OCI-LY1 (cell line): ENCODE measurements around the gene SNRK.

Experiments used
- H2AFZ ChIP-seq: fragments of 200-600 bp; sonication (generic), shearing (Covaris generic); 2 replicates; pipeline ENCODE4 v1.6.0; 2014; ENCODE audit warnings: antibody characterized with exemption, mild to moderate bottlenecking, low read length
- H3F3A ChIP-seq: fragments of 200-600 bp; sonication (generic), shearing (Covaris generic); 2 replicates; pipeline ENCODE4 v1.6.0; 2014; ENCODE audit warnings: mild to moderate bottlenecking, antibody characterized with exemption, low read length, moderate library complexity; ENCODE audit not compliant: insufficient read depth
- H3K27ac ChIP-seq: fragments of 200-600 bp; sonication (generic); 2 replicates; pipeline ENCODE4 v1.5.1; 2014; ENCODE audit warnings: low read length, mixed run types, mild to moderate bottlenecking, low read depth; ENCODE audit not compliant: poor library complexity, severe bottlenecking
- H3K27me3 ChIP-seq: fragments of 200-600 bp; sonication (generic); 2 replicates; pipeline ENCODE4 v1.6.0; 2014; ENCODE audit warnings: antibody characterized with exemption, mild to moderate bottlenecking, low read length, moderate library complexity; ENCODE audit not compliant: insufficient read depth
- H3K36me3 ChIP-seq: fragments of 200-600 bp; sonication (generic); 2 replicates; pipeline ENCODE4 v1.6.1; 2014; ENCODE audit warnings: mild to moderate bottlenecking, antibody characterized with exemption, low read length, moderate library complexity, mixed read lengths; ENCODE audit not compliant: insufficient read depth
- H3K4me1 ChIP-seq: fragments of 200-600 bp; sonication (generic); 2 replicates; pipeline ENCODE4 v1.5.1; 2014; ENCODE audit warnings: mild to moderate bottlenecking, low read length, moderate library complexity; ENCODE audit not compliant: insufficient read depth, severe bottlenecking
- H3K4me2 ChIP-seq: fragments of 200-600 bp; sonication (generic), shearing (Covaris generic); 2 replicates; pipeline ENCODE4 v1.6.1; 2014; ENCODE audit warnings: low read length
- H3K4me3 ChIP-seq: fragments of 200-600 bp; sonication (generic); 2 replicates; pipeline ENCODE4 v1.5.1; 2014; ENCODE audit warnings: low read length, low read depth, mild to moderate bottlenecking, mixed read lengths; ENCODE audit not compliant: poor library complexity, severe bottlenecking
- H3K79me2 ChIP-seq: fragments of 200-600 bp; shearing (Covaris generic); 2 replicates; pipeline ENCODE4 v1.6.1; 2016; ENCODE audit warnings: mixed run types, low read length, mixed read lengths; ENCODE audit not compliant: insufficient read depth
- H3K9ac ChIP-seq: fragments of 200-600 bp; sonication (generic), shearing (Covaris generic); 2 replicates; pipeline ENCODE4 v1.6.1; 2014; ENCODE audit warnings: mild to moderate bottlenecking, low read length, mixed read lengths
- H3K9me2 ChIP-seq: fragments of 200-600 bp; sonication (generic), shearing (Covaris generic); 2 replicates; pipeline ENCODE4 v1.6.1; 2014; ENCODE audit warnings: low read depth, mild to moderate bottlenecking, low read length, mixed read lengths
- H3K9me3 ChIP-seq: fragments of 200-600 bp; shearing (Covaris generic); 2 replicates; pipeline ENCODE4 v1.6.1; 2014; ENCODE audit warnings: low read length, mixed read lengths
- H4K20me1 ChIP-seq: fragments of 200-600 bp; sonication (generic), shearing (Covaris generic); 2 replicates; pipeline ENCODE4 v1.6.0; 2016; ENCODE audit warnings: mild to moderate bottlenecking, low read length; ENCODE audit not compliant: insufficient read depth
- EZH2 ChIP-seq: fragments of 200-600 bp; sonication (generic), shearing (Covaris generic); IDR thresholded peaks from 2 replicates; pipeline ENCODE4 v1.8.0; 2017; ENCODE audit warnings: borderline replicate concordance, mixed run types, mild to moderate bottlenecking, antibody characterized with exemption, low read length, moderate library complexity, mixed read lengths
- TF ChIP-seq, protein P1 (sequence below): fragments of 200-600 bp; sonication (generic), shearing (Covaris generic); IDR thresholded peaks from 2 replicates; pipeline ENCODE4 v1.5.1; 2017; ENCODE audit warnings: mild to moderate bottlenecking, antibody characterized with exemption, low read length, moderate library complexity, mixed read lengths

The SNRK gene

DNA sequence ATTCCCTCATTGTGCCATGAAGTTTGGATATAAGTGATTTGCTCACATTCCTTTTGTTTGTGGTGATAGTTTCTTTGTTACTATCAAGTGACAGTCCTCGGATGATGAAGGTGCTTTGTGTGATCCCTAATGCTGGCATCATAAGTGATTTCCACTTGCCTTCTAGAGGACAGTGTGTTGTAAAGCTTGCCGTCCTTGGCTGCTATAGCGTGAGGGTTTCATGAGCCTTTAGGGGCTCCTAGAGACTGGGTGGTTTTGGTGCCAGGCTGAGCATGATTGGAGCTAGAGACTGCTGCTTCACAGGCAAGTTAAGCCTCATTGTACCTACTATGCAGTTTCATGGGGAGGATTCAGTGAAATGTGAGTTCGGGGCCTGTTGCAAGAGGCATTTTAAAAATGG is 12.4 kb downstream of the SNRK start:
- TF ChIP-seq, protein P1, sequence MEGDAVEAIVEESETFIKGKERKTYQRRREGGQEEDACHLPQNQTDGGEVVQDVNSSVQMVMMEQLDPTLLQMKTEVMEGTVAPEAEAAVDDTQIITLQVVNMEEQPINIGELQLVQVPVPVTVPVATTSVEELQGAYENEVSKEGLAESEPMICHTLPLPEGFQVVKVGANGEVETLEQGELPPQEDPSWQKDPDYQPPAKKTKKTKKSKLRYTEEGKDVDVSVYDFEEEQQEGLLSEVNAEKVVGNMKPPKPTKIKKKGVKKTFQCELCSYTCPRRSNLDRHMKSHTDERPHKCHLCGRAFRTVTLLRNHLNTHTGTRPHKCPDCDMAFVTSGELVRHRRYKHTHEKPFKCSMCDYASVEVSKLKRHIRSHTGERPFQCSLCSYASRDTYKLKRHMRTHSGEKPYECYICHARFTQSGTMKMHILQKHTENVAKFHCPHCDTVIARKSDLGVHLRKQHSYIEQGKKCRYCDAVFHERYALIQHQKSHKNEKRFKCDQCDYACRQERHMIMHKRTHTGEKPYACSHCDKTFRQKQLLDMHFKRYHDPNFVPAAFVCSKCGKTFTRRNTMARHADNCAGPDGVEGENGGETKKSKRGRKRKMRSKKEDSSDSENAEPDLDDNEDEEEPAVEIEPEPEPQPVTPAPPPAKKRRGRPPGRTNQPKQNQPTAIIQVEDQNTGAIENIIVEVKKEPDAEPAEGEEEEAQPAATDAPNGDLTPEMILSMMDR, result no peak
- no peak for TF ChIP-seq EZH2
- Histone ChIP-seq H3K27ac (no peak overlapping the region), H3K4me2 (no peak overlapping the region)

DNA sequence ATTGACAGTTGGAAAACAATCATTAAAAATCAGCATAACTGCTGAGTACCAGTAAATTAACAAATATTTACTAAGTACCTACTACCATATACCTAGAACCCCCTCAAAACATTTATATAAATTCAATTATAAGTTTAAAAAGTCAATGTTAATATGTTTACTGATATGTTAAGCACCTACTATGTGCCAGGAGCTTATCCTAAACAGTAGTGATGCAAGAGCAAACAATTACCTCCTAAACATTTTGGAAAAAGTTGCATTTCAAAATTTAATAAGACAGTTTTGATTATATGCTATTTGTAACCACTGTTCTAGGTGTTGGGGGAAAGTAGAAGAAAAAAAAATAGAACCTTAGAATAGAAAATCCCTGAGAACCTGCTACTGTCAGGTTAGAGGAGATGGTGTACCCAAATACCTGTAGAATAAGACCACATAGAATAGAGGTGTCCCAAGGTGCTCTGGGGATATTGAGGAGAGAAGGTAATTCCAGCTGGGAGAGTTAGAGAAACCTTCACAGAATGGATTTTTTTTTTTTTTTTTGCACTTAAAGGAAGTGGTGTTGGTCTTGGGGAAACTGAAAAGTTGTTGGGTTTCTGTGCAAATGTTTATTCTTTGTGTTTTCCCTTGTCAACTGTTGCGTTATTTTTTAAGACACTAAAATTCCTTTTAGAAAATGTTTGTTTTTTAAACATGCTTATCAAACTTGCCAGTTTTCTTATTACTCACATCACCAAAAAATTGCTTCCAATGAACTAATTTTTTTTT is 16.0 kb downstream of the SNRK start:
- no peaks in the 10 kb centered on the region for H3F3A ChIP-seq
- H3K9me3 ChIP-seq, result no peaks in the 10 kb centered on the region
- H3K4me3 ChIP-seq, result no peak overlapping the region
- peaks cover 30% of the 10 kb centered on the region for H3K79me2 ChIP-seq
- no peaks in the 10 kb centered on the region for H3K27me3 ChIP-seq
- H3K4me2 ChIP-seq, result no peak overlapping the region
- H3K27ac ChIP-seq, result no peak overlapping the region
- no peak overlapping the region for H2AFZ ChIP-seq
- H3K4me1 ChIP-seq, result no peaks in the 10 kb centered on the region
- no peak overlapping the region for H3K9ac ChIP-seq
- peaks cover under 1% of the 10 kb centered on the region; the same call in 1 of the 2 replicates for H4K20me1 ChIP-seq
- TF ChIP-seq, protein P1, result no peak
- TF ChIP-seq EZH2, result no peak
- H3K36me3 ChIP-seq, result peaks cover 24% of the 10 kb centered on the region
- H3K9me2 ChIP-seq, result no peaks in the 10 kb centered on the region

More for the DNA sequence above, 12.4 kb downstream of the SNRK start:
- Histone ChIP-seq H3K9ac (no peak overlapping the region), H3K27me3 (no peaks in the 10 kb centered on the region), H4K20me1 (peaks cover 6% of the 10 kb centered on the region), H3K9me2 (no peaks in the 10 kb centered on the region), H3K4me1 (peaks cover 15% of the 10 kb centered on the region), H3K79me2 (peaks cover 58% of the 10 kb centered on the region), H3F3A (no peaks in the 10 kb centered on the region), H3K4me3 (no peak overlapping the region), H2AFZ (no peak overlapping the region), H3K9me3 (no peaks in the 10 kb centered on the region), H3K36me3 (peaks cover 13% of the 10 kb centered on the region)

DNA sequence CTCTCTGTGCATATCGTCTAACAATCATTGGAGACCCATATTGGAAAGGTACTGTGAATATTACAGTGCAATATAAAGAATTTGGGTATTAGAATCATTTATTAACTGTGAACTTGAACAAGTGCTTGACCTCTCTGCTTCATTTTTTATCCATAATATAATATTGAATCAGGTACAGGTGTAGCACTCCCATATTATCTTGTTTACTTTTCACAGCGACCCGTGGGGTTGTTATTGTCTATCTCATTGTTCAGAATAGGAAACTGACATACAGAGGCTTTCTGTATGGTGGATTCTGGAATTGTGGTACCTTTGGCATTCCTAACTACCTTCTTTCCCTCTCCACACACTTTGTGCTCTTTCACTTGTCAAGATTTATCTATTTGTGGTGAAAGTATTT is 17.8 kb downstream of the SNRK start:
- Histone ChIP-seq H3F3A (no peaks in the 10 kb centered on the region), H3K27me3 (no peaks in the 10 kb centered on the region), H3K4me1 (no peaks in the 10 kb centered on the region), H4K20me1 (no peaks in the 10 kb centered on the region), H3K27ac (no peak overlapping the region), H3K9ac (no peak overlapping the region), H3K4me2 (no peak overlapping the region), H3K9me3 (no peaks in the 10 kb centered on the region), H2AFZ (no peak overlapping the region), H3K9me2 (no peaks in the 10 kb centered on the region), H3K4me3 (no peak overlapping the region), H3K79me2 (peaks cover 15% of the 10 kb centered on the region; the same call in 1 of the 2 replicates), H3K36me3 (peaks cover 38% of the 10 kb centered on the region)
- TF ChIP-seq, protein P1, result no peak
- no peak for TF ChIP-seq EZH2
